Stomach (tissue), 9 donors: Measurements from ENCODE around the gene ELAVL4. TPM values are rescaled to one million over a fixed set of nuclear protein-coding genes. Genes with fewer than 3 reads are reported as not detected.
A peak's percentile ranks its signal among the peaks of the same experiment; 100 is the strongest.

Experiments
- DNase-seq, 2 donors: peaks; one replicate each; pipeline versions ENCODE4 v3.0.0 to v3.0.0-alpha.2; 2013 to 2019
- H3K27ac ChIP-seq, 5 donors: fragments of 200-600 bp in 4 of 5; sonication (generic) in 4 of 5; one replicate each; pipeline ENCODE4 v1.5.1; 2013 to 2019; ENCODE audit warnings: mild to moderate bottlenecking in 1 of 5, moderate library complexity in 1 of 5
- H3K27me3 ChIP-seq, 3 donors: fragments of 200-600 bp; sonication (generic); one replicate each; pipeline ENCODE4 v1.5.1; 2017 to 2019; ENCODE audit warnings: mixed run types in 1 of 3
- H3K36me3 ChIP-seq, 4 donors: fragments of 200-600 bp; sonication (generic); 1 replicate in 3 of 4; 2 replicates in 1 of 4; pipeline ENCODE4 v1.5.1; 2016 to 2019
- H3K4me1 ChIP-seq, 4 donors: fragments of 200-600 bp; sonication (generic); one replicate each; pipeline ENCODE4 v1.5.1; 2016 to 2019
- H3K4me3 ChIP-seq, 4 donors: fragments of 200-600 bp; sonication (generic) in 3 of 4; one replicate each; pipeline ENCODE4 v1.5.1; 2016 to 2019; ENCODE audit warnings: mild to moderate bottlenecking in 1 of 4
- H3K9me3 ChIP-seq, 4 donors: fragments of 200-600 bp; sonication (generic); one replicate each; pipeline ENCODE4 v1.5.1; 2016 to 2019
- CTCF ChIP-seq, 7 experiments: fragments of 450-650 bp in 4 of 7; fragments of 200-600 bp in 3 of 7; sonication (generic) in 3 of 7; IDR thresholded peaks; one replicate each; pipeline ENCODE4 v1.5.1; 2016 to 2019; ENCODE audit warnings: antibody characterized with exemption in 7 of 7, control low read depth in 2 of 7, mild to moderate bottlenecking in 1 of 7
- EP300 ChIP-seq: sonication (generic); formaldehyde crosslinking; IDR thresholded peaks from one replicate; pipeline ENCODE4 v1.6.1; 2017; ENCODE audit warnings: antibody characterized with exemption
- POLR2A ChIP-seq, 4 donors: fragments of 450-650 bp; IDR thresholded peaks; one replicate each; pipeline ENCODE4 v1.6.1; 2016; ENCODE audit warnings: antibody characterized with exemption in 4 of 4, control low read depth in 2 of 4, mild to moderate bottlenecking in 1 of 4, moderate library complexity in 1 of 4
- POLR2AphosphoS5 ChIP-seq, 3 donors: sonication (generic); formaldehyde crosslinking; IDR thresholded peaks; one replicate each; pipeline ENCODE4 v1.6.1; 2016; ENCODE audit warnings: antibody characterized with exemption in 3 of 3
- WGBS, 5 donors: extraction: QIAGEN DNeasy Blood & Tissue Kit in 3 of 5; methylation state at CpG; one replicate each; pipeline versions ENCODE4 v1.1.5 to v1.1.7; 2013 to 2018; 5-methylcytosine and 5-hydroxymethylcytosine counted together
- intact Hi-C: fragments of 100-400 bp; cut with DNase I; formaldehyde crosslinking; loops from one replicate; pipeline ENCODE4 v1.15.1; 2023; ENCODE audit warnings: low total_unique reads
- polyA plus RNA-seq, 3 donors: library from polyadenylated mRNA; stranded (reverse); fragments of 200-250 nt; gene quantifications; one replicate each; pipeline ENCODE4 v1.2.3, GENCODE V29; 2013
- total RNA-seq, 5 donors: library from RNA; depleted of rRNA; stranded (reverse); fragments of >200 nt; gene quantifications; one replicate each; pipeline versions ENCODE4 v1.1.0 to v1.2.3, GENCODE V29; 2014 to 2016
- donor health status: healthy with polysubstance abuse.
- donor health status: Bipolar disorder and iron deficiency.
- donor health status: healthy.

Gene ELAVL4
- total and polyA plus RNA-seq, 8 donors, result 0.30 to 4.8 (median 0.31) TPM; not detected in 5

DNA sequence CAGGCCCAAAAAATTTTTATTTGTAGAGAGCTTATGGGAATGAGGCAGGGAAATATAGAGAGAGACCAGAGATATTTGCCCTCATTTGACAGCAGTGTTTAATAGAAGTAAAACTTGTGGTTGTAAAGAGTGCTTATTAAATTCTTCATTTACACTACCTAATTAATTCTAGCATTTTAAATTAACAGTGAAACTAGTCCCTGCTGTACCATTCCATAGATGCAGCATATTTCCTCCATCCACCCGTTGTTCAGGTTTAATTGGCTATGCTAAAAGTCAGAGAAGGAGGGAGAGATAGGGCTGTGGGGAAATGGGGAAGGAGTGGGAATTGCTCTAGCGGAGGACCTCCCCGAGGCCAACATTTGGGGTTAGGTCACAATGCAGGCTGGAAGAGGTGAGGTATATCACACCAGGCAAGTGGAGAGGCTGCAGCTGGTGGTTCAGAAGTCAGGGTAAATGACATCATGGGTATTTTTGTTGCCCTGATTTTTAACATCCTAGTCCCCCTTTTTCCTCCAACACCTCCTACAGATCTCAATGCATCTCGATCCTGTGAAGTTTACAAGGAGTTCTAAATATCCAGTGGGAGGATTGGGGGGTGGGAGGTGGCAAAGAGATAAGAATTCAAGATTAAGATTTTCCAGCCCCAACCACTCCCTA, 38.6 kb downstream of the ELAVL4 start:
- Histone ChIP-seq H3K36me3 (no peaks in the 10 kb centered on the region), H3K9me3 (no peaks in the 10 kb centered on the region), H3K27me3 (no peaks in the 10 kb centered on the region), H3K27ac (no peak overlapping the region), H3K4me1 (no peaks in the 10 kb centered on the region), H3K4me3 (no peak overlapping the region)
- no peak for TF ChIP-seq EP300
- no peak for TF ChIP-seq POLR2AphosphoS5 (IDR thresholded peaks at IDR 0.05)
- TF ChIP-seq POLR2A (IDR thresholded peaks at IDR 0.05), result no peak
- TF ChIP-seq CTCF (IDR thresholded peaks at IDR 0.05), result no peak
- intact Hi-C loops, result no loop called here
- 62 to 68% (median 63%) methylated on average over 4 of the region's 4 CpGs for WGBS, 5 donors
- DNase-seq, result no peak

DNA sequence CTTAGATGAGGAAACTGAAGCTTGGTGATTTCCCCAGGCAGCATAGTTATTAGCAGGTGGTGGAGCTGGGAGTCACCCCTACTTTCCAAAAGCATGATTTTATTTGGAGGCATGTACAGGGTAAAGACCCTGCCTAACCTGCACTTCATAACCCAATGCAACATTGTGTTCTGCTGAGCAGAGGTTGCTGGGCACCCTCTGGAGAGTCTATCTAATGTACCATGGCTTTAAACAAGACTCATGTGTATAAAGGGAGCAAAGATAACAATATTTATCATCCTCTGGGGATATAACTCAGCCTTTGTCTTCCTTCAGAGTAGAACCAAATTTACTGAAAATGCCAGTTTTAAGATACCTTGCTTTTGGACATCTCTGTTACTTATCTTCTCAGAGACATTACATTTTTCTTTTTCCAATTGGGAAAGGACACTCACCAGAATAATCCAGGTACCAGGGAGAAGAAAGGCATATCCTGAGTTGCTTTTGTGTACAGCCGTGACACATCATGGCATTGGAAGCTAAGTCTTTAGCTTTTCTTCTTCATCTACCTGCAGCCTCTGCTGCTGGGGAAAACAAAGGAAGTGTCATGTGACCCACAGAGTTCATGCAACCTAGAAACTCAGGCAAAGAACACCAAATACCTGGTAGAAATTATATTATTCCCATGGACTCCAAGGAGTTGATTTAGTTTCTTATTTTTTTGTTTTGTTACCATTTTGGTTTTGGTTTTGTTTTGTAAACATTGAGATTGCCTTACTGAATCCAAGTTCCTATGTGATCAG, 39.6 kb downstream of the ELAVL4 start:
- Histone ChIP-seq H3K36me3 (no peaks in the 10 kb centered on the region), H3K9me3 (no peaks in the 10 kb centered on the region), H3K27ac (no peak overlapping the region), H3K27me3 (no peaks in the 10 kb centered on the region), H3K4me3 (no peak overlapping the region), H3K4me1 (no peaks in the 10 kb centered on the region)
- intact Hi-C loops, result no loop called here
- TF ChIP-seq POLR2AphosphoS5 (IDR thresholded peaks at IDR 0.05), result no peak
- TF ChIP-seq POLR2A (IDR thresholded peaks at IDR 0.05), result no peak
- TF ChIP-seq EP300, result no peak
- TF ChIP-seq CTCF (IDR thresholded peaks at IDR 0.05), result no peak
- DNase-seq, result peak in 1 of 2 donors; percentile 7
- WGBS, 5 donors, result 69 to 81% (median 73%) methylated on average over 1 of the region's 1 CpG

- Histone ChIP-seq H3K27ac (no peak overlapping the region), H3K27me3 (no peaks in the 10 kb centered on the region), H3K4me3 (no peak overlapping the region), H3K9me3 (no peaks in the 10 kb centered on the region), H3K36me3 (no peaks in the 10 kb centered on the region), H3K4me1 (no peaks in the 10 kb centered on the region)
- no peak for DNase-seq
- 64 to 72% (median 67%) methylated on average over 3 of the region's 3 CpGs for WGBS, 5 donors
- intact Hi-C loops, result no loop called here
- TF ChIP-seq POLR2A (IDR thresholded peaks at IDR 0.05), result no peak
- no peak for TF ChIP-seq EP300
- TF ChIP-seq CTCF (IDR thresholded peaks at IDR 0.05), result no peak
- no peak for TF ChIP-seq POLR2AphosphoS5 (IDR thresholded peaks at IDR 0.05)
These were observed 43.5 kb downstream of the ELAVL4 start for GRCh38 chr1:50152236-50152635.

DNA sequence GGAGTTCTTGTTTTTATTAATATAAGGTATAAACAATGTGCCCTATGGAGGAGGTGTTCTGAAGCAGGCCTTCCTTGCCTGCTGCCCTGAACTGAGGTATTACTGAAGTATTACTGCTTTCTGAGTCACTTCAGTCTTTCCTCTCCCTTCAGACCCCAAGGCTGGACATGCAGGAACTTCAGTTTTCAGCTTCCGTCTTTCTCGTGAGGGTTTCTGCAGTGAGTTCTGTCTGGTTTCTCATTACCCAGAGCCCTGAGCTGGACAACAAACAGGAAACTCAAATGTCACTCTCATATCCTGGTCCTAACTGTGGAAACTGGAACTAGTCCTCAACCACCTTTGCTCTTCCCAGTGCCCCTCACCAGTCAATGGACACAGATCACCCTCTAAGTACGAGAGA, 46.8 kb downstream of the ELAVL4 start:
- no peak overlapping the region for H3K27ac ChIP-seq
- H3K4me1 ChIP-seq, result no peaks in the 10 kb centered on the region
- H3K4me3 ChIP-seq, result no peak overlapping the region
- 57 to 79% (median 73%) methylated on average over 3 of the region's 3 CpGs for WGBS, 5 donors
- TF ChIP-seq POLR2AphosphoS5 (IDR thresholded peaks at IDR 0.05) (no peak), EP300 (no peak), POLR2A (IDR thresholded peaks at IDR 0.05) (no peak), CTCF (IDR thresholded peaks at IDR 0.05) (no peak)
- no peaks in the 10 kb centered on the region for H3K36me3 ChIP-seq
- no peaks in the 10 kb centered on the region for H3K27me3 ChIP-seq
- H3K9me3 ChIP-seq, result no peaks in the 10 kb centered on the region
- peak in 1 of 2 donors; percentile 9 for DNase-seq
- intact Hi-C loops, result no loop called here
